IMR-90 (cell line): Measurements from ENCODE around the gene NIPA2.

ENCODE experiments used
- MAFK ChIP-seq: IDR thresholded peaks from 2 replicates; pipeline ENCODE4 v1.6.1; 2012; ENCODE audit warnings: low read depth, low read length, improper control_type of control experiment
- MXI1 ChIP-seq: IDR thresholded peaks from 2 replicates; pipeline ENCODE4 v1.6.1; 2012; ENCODE audit warnings: low read depth, mild to moderate bottlenecking, low read length, moderate library complexity, borderline replicate concordance
- TF ChIP-seq, protein P1 (sequence below): conservative IDR thresholded peaks from 2 replicates; pipeline ENCODE4 v1.5.1; 2012; ENCODE audit warnings: mild to moderate bottlenecking, low read depth, low read length, improper control_type of control experiment

DNA sequence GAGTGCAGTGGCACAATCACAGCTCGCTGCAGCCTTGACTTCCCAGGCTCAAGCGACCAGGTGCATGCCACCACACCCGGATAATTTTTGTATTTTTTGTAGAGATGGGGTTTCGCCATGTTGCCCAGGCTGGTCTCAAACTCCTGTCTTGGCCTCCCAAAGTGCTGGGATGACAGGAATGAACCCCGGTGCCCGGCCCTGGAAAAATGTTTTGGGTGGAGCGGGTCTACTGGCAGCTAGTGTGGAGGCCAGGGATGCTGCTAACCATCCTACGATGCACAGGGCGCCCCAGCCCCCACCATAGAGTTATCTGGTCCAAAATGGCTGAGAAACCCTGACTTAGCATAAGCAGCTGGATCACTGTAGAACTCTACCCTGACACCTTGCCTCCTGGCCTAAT, 35.4 kb downstream of the NIPA2 start:
- no peak for TF ChIP-seq MXI1
- TF ChIP-seq, protein P1, sequence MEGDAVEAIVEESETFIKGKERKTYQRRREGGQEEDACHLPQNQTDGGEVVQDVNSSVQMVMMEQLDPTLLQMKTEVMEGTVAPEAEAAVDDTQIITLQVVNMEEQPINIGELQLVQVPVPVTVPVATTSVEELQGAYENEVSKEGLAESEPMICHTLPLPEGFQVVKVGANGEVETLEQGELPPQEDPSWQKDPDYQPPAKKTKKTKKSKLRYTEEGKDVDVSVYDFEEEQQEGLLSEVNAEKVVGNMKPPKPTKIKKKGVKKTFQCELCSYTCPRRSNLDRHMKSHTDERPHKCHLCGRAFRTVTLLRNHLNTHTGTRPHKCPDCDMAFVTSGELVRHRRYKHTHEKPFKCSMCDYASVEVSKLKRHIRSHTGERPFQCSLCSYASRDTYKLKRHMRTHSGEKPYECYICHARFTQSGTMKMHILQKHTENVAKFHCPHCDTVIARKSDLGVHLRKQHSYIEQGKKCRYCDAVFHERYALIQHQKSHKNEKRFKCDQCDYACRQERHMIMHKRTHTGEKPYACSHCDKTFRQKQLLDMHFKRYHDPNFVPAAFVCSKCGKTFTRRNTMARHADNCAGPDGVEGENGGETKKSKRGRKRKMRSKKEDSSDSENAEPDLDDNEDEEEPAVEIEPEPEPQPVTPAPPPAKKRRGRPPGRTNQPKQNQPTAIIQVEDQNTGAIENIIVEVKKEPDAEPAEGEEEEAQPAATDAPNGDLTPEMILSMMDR = no peak
- no peak for TF ChIP-seq MAFK
